Measurements from ENCODE around the gene TOP1.

TOP1 gene

DNA sequence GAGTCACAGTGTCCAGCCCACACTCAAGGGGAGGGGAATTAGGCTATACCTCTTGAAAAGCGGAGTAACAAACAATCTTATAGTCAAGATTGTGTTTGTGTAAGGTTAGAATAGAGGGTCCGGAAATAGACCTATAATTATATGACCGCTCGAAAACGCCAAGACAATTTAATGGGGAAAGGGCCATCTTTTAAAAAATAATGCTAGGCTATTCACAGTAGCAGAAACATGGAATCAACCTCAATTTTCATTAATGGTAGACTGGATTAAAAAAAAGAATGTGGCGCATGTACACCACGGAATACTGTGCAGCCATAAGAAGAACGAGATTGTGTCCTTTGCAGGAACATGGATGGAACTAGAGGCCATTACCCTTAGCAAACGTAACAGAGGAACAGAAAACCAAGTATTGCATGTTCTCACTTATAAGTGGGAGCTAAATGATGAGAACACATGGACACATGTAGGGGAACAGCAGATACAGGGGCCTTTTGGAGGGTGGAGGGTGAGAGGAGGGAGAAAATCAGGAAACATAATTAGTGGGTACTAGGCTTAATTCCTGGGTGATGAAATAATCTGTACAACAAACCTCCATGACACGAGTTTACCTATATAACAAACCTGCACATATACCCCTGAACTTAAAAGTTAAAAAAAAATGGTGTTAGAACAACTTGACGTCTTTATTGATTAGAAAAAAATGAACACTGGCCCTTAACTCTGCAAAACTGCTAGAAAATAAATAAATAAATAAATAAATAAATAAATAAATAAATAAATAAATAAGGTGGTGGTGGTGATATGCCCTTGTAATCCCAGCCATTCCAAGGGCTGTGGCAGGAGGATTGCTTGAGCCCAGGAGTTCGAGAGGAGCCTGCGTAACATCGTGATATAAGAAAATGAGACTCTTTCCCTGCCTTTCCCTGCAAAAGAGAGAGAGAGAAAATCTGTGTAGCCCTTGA, 30.3 kb downstream of the TOP1 start:
- no peak for DNase-seq

DNA sequence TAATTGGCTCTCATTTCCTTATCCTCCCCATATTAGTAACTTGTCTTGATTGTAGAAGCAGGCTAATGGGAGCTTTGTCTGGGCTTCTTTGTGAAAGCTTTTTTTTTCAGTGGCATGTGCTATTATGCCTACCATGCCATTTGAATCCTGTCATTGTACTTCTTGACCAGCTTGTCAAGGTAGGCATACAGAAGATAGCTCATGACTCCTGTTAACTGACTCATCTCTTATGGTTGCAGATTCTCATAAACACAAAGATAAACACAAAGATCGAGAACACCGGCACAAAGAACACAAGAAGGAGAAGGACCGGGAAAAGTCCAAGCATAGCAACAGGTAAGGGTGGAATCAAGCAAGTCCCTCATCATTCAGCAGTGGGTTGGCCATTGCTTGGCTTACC, 32.5 kb downstream of the TOP1 start:
- no peak for DNase-seq

- no peak for DNase-seq
Measured at GRCh38 chr20:41063442-41063841, 34.8 kb downstream of the TOP1 start.

DNA sequence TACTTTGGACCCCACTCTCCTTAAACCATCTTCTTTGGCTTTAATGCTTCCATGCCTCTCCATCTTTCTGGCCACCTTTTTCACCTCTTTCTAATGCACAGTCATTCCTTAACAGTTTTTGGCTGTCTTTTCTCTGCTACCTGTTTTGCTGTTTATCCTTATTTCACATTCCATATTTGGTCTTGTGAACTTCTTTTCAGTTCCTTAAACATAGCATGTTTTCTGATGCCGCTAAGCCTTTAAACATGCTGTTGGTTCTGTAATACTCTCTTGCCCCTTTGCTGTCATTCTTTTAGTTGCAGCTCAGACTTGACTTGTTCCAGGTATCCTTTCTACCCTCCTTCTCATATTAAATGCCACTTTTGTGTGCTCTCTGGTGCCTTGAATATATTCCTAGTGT, 35.8 kb downstream of the TOP1 start:
- DNase-seq: no peak

- DNase-seq: no peak
Measured at GRCh38 chr20:41065716-41066115, 37.1 kb downstream of the TOP1 start.

DNA sequence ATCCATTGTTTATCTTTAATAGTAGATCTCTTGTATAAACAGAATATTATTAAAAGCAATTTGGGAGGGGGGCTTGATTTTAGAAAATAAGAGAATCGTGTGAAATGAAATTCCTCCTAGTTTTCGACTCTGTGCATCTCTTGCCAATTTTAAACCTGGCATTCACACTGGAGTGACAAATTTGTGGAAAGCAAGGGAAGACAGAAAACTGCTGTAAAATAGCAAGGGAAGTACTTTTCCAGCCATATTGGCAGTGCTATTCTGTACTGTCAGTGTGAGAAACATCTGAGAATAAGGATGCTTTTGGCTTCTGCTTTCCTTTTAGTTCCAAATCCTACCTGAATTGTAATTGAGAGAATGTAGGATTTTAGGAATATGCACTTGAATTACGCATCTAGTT, 40.2 kb downstream of the TOP1 start:
- no peak for DNase-seq

- no peak for DNase-seq
Measured at GRCh38 chr20:41072190-41072863, 43.7 kb downstream of the TOP1 start.

- DNase-seq: no peak
Measured at GRCh38 chr20:41072915-41073314, 44.3 kb downstream of the TOP1 start.

GRCh38 chr20:41074441-41074840, 45.8 kb downstream of the TOP1 start:
- DNase-seq: no peak

GRCh38 chr20:41076776-41077175, 48.2 kb downstream of the TOP1 start:
- no peak for DNase-seq

- no peak for DNase-seq
Measured at GRCh38 chr20:41078329-41078728, 49.7 kb downstream of the TOP1 start.

GRCh38 chr20:41079066-41079465, 50.4 kb downstream of the TOP1 start:
- no peak for DNase-seq

DNA sequence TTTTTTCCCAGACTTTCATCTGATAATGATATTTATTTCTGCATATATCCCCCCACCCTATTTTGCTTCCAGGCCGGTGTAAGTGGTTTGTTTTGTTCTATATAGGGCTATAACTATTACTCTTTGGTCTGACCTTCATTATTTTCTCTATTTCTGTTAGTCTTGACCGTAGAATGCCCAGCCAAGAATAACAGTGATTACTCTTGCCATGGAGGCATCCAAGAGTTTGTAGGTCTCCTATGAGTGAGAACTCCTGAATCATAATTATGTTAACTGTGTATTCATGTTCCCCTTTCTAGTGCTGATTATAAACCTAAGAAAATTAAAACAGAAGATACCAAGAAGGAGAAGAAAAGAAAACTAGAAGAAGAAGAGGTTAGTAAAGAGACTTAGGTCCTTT, 52.2 kb downstream of the TOP1 start:
- no peak for DNase-seq

GRCh38 chr20:41081276-41081814, 52.7 kb downstream of the TOP1 start:
- DNase-seq: no peak

DNA sequence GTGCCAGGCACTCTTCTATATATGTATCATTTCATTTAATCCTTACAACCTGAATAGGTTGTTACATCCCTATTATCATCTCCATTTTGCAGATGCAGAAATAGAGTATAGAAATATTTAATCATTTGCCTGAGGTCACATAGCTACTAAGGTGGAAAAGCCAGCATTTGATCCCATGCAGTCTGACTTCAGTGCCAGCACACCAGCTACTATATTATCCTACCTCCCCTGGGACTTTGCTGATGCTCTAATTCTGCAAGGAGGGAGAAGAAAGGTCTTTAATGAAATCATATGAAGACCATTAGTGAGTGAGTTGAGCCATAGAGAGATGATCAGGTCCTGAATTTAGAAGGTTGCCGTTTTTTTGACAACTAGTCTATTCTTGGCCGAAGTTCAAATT, 53.7 kb downstream of the TOP1 start:
- no peak for DNase-seq

DNA sequence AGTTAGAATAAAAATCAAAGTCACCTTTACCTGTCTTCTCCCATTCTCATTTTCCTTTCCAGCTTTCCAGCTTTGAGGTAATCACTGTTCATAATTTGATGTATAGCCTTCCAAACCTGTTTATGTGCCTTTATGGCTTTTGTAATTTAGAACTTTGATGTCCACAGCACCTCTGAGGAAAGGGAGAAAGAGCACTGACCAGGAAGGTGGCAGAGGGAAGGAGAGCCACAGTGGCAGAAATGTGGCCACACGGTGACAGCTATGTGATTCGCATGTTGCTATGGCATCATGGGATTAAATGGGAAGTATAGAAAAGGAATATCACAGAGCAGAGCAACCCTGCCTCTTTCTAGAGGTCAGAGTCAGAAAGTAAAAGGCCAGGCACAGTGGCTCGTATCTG, 57.0 kb downstream of the TOP1 start:
- DNase-seq: no peak

DNA sequence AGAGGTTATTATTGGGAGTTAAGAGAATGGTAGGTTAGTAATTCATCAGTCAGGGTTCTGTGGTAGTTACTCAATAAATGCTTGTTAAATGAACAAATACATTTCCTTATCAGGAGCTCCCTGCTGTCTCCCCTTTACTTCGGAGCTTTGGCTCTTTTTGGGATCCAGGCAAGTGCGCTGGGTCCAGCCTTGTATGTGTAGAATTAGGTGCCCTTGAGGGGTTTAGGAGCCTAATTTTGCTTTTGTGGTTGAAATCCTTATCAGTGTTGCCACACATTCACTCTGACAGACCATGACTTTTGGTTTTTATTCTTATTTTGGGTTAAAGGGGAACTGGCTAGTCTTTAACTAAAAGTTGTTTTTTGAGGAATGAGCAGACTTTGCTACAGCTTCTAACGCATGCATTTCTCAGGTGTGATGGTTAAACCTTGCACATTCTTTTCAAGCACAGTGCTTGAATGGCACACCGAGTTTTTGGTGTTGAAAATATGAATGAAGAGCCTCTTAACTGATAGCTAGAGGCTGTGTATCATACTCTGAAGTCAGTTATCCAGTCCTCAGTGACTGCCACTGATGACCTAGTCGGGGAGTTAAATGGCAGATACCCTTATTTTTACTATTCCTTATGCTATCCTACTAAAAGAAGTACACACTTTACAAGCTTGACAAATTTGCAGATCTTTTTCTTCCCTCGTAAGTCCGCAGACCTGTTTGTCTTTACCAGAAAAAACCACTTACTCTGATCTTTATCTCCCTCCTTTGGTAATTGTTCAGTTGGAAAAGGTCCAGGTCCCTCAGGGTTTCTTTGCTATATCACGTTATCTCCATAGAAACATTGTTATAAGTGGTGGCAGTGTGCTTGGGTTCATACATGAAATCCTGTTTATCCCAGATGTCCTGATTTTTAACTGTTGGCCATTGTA, 58.0 kb downstream of the TOP1 start:
- DNase-seq: no peak

DNA sequence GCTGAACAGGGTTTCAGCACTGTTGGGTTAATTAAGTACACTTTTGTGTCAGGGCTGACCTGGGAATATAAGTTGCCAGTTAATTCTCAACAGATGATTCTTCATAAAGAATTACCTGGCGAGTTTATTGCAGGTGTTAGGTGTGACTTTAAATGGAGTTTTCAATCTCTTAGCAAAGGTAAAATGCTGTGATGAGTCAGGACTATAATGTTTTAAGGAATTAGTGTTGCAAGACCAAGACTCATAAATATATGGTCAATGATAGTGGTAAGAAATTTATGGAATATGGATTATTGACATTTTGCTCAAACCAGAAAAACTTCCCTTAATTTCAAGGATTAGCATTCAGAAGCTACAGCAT, 58.7 kb downstream of the TOP1 start:
- DNase-seq: no peak

DNA sequence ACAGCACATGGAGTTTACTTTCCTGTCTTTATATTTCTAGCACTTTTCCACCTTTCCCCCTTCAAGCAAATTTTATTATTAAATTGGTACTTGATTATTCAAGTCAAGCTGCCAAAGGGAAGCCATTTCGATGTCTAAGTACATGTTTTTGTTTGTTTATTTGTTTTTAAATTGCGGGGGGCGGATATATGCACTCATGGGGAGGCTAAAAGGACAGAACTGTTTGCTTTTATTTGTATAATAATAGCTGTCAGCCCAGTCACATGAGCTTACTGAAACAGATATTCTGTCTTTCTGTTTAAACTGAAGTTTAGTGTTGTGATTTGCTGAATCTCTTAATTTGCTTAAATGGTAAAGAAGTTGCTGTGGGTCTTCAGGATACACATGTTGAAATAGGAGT, 59.2 kb downstream of the TOP1 start:
- no peak for DNase-seq

GRCh38 chr20:41089555-41089954, 60.9 kb downstream of the TOP1 start:
- no peak for DNase-seq

DNA sequence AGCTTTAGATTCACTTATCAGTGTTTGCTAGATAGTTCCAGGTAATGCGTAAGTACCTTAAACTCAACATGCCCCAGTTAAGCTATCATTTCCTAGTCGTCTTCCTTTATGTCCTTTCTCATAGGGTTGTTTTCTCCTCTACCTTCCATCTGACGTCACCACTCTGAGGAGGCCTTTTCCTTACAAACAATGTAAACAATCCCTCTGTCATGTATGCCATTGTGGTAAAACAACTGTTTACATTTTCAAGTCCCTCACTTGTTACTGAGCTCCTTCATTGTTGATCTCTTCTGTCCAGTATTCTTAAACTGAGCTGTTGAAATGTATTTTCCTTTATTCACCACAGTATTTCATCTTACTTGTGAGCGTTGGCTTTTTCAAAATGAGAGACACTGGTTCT, 63.3 kb downstream of the TOP1 start:
- no peak for DNase-seq

DNA sequence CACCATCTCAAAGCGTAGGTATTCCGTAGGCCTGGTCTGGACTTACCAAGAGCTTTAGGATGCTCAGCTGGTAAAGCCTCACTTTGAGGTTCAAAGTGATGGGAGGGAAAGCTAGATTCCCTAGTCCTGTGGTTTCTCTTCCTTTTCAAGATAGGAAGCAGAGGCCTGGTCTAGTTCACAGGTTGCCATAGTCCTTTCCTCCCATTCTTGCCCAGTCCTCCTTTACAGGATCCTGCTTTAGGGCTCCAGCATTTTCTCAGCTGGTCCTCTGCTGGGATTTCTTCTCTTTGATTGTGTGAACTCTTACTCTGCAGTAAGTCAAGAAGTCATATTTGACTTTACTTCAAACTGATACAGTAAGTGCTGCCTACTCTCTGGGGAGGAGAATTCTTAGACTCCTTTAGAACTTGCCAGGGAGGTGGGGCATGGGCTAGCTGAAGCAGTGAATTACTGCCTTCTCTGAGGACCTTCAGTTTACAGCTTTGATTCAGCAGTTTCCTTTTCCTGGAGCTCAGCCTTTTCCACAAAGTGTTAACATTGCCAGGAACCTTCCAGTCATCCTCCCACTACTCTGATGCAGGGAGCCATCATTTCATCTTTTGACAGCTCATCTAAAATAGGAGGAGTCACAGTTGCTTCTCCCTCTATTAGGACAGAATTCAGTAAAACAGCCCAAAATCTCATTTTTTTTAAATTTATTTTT, 65.9 kb downstream of the TOP1 start:
- DNase-seq: no peak
